ENCODE measurements around the gene RHBDF1. TPM values are rescaled to one million over a fixed set of nuclear protein-coding genes. Genes with fewer than 3 reads are reported as not detected.

Gene RHBDF1
- total and polyA plus RNA-seq, 9 of the 15 experiments (the other 6 are each of a cell fraction or from before 2014, with no cell fraction given): 1.0 to 8.2 (median 4.2) TPM

DNA sequence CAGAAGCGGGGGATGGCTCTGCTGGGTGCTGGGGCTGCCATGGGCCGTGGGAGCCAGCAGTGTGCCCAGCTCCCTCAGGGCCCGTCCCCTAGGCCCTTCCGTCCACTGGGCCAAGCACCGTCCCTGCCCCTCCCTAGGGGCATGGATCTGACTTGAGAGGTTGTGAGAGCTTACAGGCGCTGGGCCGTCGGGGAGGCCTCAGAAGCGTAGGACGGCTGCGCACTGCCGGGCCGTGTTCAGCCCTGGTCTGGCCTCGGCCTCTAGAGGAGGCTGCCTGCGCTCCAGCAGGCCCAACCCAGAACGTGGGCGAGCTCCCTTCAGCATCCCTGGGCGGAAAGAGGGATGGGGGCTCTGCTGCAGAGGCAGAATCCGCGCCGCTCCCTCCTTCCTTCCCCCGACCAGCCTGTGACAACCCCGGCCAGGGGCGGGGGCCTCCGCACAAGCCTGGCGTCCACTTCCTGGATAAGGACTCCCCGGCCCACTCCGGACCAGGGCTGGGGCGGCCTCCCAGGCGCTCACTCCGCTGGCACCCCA, 4.9 kb upstream of the RHBDF1 start:
- peaks cover 29% of the 10 kb centered on the region for H3K79me2 ChIP-seq (ENCODE audit: control insufficient read depth, insufficient read depth, low read length)
- peak overlapping the region; percentile 93 for H3K4me3 ChIP-seq
- H3K36me3 ChIP-seq (ENCODE audit: control insufficient read depth, insufficient read depth, low read length): peaks cover 21% of the 10 kb centered on the region; the same call in 2 of the 3 replicates
- ATAC-seq (peak; percentile 67), DNase-seq (ENCODE audit: extremely low read depth in 1 of 4, low spot score in 3 of 4) (peak in 2 of 4 experiments; percentile 74 to 75), FAIRE-seq (peak; percentile 68)
- H4K20me1 ChIP-seq (replicated peaks; ENCODE audit: control insufficient read depth, insufficient read depth, low read length): peaks cover 3% of the 10 kb centered on the region; the same call in 1 of the 2 replicates
- H3K4me2 ChIP-seq (ENCODE audit: insufficient read depth, low read length): peak overlapping the region; percentile 88
- BruUV-seq (replicated peaks): TSS peak; percentile 76
- H3K9me3 ChIP-seq (replicated peaks; ENCODE audit: control insufficient read depth, insufficient read depth, low read depth, low read length): no peaks in the 10 kb centered on the region; the same call in 1 of the 2 replicates
- H3K4me1 ChIP-seq (replicated peaks in 1 of 2; ENCODE audit: control insufficient read depth in 2 of 2, insufficient read depth in 2 of 2, low read length in 2 of 2): peaks cover 32 to 72% of the 10 kb centered on the region in 2 experiments
- intact Hi-C loops (cut with micrococcal nuclease): no loop called here
- no peaks in the 10 kb centered on the region for H3K27me3 ChIP-seq (ENCODE audit: control insufficient read depth in 2 of 2, insufficient read depth in 2 of 2, low read length in 2 of 2)
- 11% methylated on average over 23 of the region's 31 CpGs for WGBS (ENCODE audit: insufficient coverage, low coverage, missing lambda C conversion rate)
- H3K27ac ChIP-seq (ENCODE audit: extremely low read depth, low read depth, low read length): peak overlapping the region; percentile 89
- CTCF ChIA-PET (ENCODE audit: low intra/inter-chr PET ratio): interaction anchor here (1.0 to 2.0 kb wide), 2 partner anchors 19 to 20 kb away, joined by 3 to 9 read pairs; no protein-coding TSS in a partner anchor
- in situ Hi-C loops (cut with MboI): no loop called here
- peaks cover 5% of the 10 kb centered on the region for H3K9me1 ChIP-seq (ENCODE audit: control insufficient read depth, insufficient read depth, low read length)
- POLR2A ChIA-PET: interaction anchor here (0.6 to 2.0 kb wide), 7 partner anchors 8 to 30 kb away, joined by 3 to 11 read pairs (median 4); no protein-coding TSS in a partner anchor
- peak overlapping the region; percentile 89 to 100 for H3K9ac ChIP-seq (ENCODE audit: insufficient read depth in 1 of 2, low read depth in 2 of 2, low read length in 2 of 2)
- peak overlapping the region; percentile 76 for H2AFZ ChIP-seq (ENCODE audit: low read depth, low read length)
- TF ChIP-seq ZNF41 (CRISPR knock-in tag; conservative IDR thresholded peaks at IDR 0.05) (no peak), TAF1 (IDR thresholded peaks at IDR 0.05; ENCODE audit: control insufficient read depth, extremely low read depth, insufficient read depth, low read length, severe bottlenecking) (peak; percentile 13), STAT5B (CRISPR knock-in tag; IDR thresholded peaks at IDR 0.05) (no peak), ESRRA (IDR thresholded peaks at IDR 0.05; ENCODE audit: borderline replicate concordance, low read depth) (no peak), ZZZ3 (IDR thresholded peaks at IDR 0.05) (no peak), NONO (IDR thresholded peaks at IDR 0.05; ENCODE audit: low read depth in 2 of 2, low read length in 1 of 2) (no peak), KAT2B (IDR thresholded peaks at IDR 0.05; ENCODE audit: low read depth, low read length) (no peak), ZKSCAN8 (CRISPR knock-in tag; IDR thresholded peaks at IDR 0.05) (no peak), DIDO1 (tag; IDR thresholded peaks at IDR 0.05; ENCODE audit: low read depth) (no peak), HDAC1 (IDR thresholded peaks at IDR 0.05) (no peak), ZNF57 (CRISPR knock-in tag; IDR thresholded peaks at IDR 0.05) (no peak), JUND (IDR thresholded peaks at IDR 0.05; ENCODE audit: borderline replicate concordance, low read depth, low read length) (no peak), JUND (tag; IDR thresholded peaks at IDR 0.05; ENCODE audit: borderline replicate concordance, low read depth, low read length) (no peak), ZNF174 (CRISPR knock-in tag; IDR thresholded peaks at IDR 0.05) (no peak), FOXM1 (IDR thresholded peaks at IDR 0.05; ENCODE audit: low read depth) (no peak), FOXM1 (CRISPR knock-in tag; IDR thresholded peaks at IDR 0.05; ENCODE audit: low read depth) (no peak), NFIC (IDR thresholded peaks at IDR 0.05) (peak; percentile 54)
- TF ChIP-seq, protein P1, sequence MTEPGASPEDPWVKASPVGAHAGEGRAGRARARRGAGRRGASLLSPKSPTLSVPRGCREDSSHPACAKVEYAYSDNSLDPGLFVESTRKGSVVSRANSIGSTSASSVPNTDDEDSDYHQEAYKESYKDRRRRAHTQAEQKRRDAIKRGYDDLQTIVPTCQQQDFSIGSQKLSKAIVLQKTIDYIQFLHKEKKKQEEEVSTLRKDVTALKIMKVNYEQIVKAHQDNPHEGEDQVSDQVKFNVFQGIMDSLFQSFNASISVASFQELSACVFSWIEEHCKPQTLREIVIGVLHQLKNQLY (CRISPR knock-in tag; conservative IDR thresholded peaks at IDR 0.05): no peak
- TF ChIP-seq, protein P2, sequence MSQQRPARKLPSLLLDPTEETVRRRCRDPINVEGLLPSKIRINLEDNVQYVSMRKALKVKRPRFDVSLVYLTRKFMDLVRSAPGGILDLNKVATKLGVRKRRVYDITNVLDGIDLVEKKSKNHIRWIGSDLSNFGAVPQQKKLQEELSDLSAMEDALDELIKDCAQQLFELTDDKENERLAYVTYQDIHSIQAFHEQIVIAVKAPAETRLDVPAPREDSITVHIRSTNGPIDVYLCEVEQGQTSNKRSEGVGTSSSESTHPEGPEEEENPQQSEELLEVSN (IDR thresholded peaks at IDR 0.05; ENCODE audit: borderline replicate concordance in 1 of 2, extremely low read depth in 1 of 2, insufficient read depth in 1 of 2, insufficient read length in 1 of 2, low read depth in 1 of 2, low read length in 1 of 2, poor library complexity in 1 of 2, severe bottlenecking in 1 of 2): peak in 1 of 2 experiments; percentile 36
- TF ChIP-seq, protein P3, sequence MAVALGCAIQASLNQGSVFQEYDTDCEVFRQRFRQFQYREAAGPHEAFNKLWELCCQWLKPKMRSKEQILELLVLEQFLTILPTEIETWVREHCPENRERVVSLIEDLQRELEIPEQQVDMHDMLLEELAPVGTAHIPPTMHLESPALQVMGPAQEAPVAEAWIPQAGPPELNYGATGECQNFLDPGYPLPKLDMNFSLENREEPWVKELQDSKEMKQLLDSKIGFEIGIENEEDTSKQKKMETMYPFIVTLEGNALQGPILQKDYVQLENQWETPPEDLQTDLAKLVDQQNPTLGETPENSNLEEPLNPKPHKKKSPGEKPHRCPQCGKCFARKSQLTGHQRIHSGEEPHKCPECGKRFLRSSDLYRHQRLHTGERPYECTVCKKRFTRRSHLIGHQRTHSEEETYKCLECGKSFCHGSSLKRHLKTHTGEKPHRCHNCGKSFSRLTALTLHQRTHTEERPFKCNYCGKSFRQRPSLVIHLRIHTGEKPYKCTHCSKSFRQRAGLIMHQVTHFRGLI (CRISPR knock-in tag; IDR thresholded peaks at IDR 0.05): no peak
